ENCODE measurements around the gene CLCN7. TPM values are rescaled to one million over a fixed set of nuclear protein-coding genes. Genes with fewer than 3 reads are reported as not detected.

The CLCN7 gene
- total RNA-seq, 1 experiment from 2014 or later = 127 TPM

- Mint-ChIP-seq H3K27ac (ENCODE audit: unreplicated experiment) (peak within 1 kb of the TSS; percentile 98), H3K27me3 (ENCODE audit: insufficient read depth, unreplicated experiment) (no peaks in the 10 kb centered on the region), H3K9me3 (ENCODE audit: unreplicated experiment) (no peaks in the 10 kb centered on the region), H3K36me3 (ENCODE audit: insufficient read depth, unreplicated experiment) (peaks cover 21% of the 10 kb centered on the region), H3K4me3 (ENCODE audit: unreplicated experiment) (peak within 1 kb of the TSS; percentile 96), H3K4me1 (ENCODE audit: low read depth, unreplicated experiment) (no peaks in the 10 kb centered on the region)
- Histone ChIP-seq H3K9me3 (no peaks in the 10 kb centered on the region), H3K36me3 (ENCODE audit: control insufficient read depth, insufficient read depth, low read length) (peaks cover 3% of the 10 kb centered on the region), H3K4me1 (peaks cover 5% of the 10 kb centered on the region; the same call in 1 of the 2 replicates), H3K27me3 (replicated peaks; ENCODE audit: control insufficient read depth, insufficient read depth, low read length) (no peaks in the 10 kb centered on the region), H3K4me3 (ENCODE audit: low read depth, low read length) (peak within 1 kb of the TSS; percentile 59)
- intact Hi-C loops (cut with micrococcal nuclease; ENCODE audit: unreplicated experiment) = no loop called here
- ChIA-PET CTCF (interaction anchor here (0.6 kb wide), 1 partner anchor 404 kb away, joined by 3 read pairs; no protein-coding TSS in a partner anchor), POLR2A (interaction anchor here (0.5 to 1.9 kb wide), 3 partner anchors 72 to 1123 kb away, joined by 4 to 9 read pairs (median 5); partner anchors contain the start of genes MRPL28 and UQCC4)
- TF ChIP-seq, protein P1, sequence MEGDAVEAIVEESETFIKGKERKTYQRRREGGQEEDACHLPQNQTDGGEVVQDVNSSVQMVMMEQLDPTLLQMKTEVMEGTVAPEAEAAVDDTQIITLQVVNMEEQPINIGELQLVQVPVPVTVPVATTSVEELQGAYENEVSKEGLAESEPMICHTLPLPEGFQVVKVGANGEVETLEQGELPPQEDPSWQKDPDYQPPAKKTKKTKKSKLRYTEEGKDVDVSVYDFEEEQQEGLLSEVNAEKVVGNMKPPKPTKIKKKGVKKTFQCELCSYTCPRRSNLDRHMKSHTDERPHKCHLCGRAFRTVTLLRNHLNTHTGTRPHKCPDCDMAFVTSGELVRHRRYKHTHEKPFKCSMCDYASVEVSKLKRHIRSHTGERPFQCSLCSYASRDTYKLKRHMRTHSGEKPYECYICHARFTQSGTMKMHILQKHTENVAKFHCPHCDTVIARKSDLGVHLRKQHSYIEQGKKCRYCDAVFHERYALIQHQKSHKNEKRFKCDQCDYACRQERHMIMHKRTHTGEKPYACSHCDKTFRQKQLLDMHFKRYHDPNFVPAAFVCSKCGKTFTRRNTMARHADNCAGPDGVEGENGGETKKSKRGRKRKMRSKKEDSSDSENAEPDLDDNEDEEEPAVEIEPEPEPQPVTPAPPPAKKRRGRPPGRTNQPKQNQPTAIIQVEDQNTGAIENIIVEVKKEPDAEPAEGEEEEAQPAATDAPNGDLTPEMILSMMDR (IDR thresholded peaks at IDR 0.05; ENCODE audit: insufficient read depth in 1 of 2, low read depth in 1 of 2, low read length in 1 of 2, severe bottlenecking in 1 of 2, unreplicated experiment in 1 of 2) = no peak
- BruUV-seq (replicated peaks) = no TSS peak
- peak; percentile 85 to 88 for DNase-seq
Measured at GRCh38 chr16:1492923-1493745, 18.3 kb upstream of the CLCN7 start, which contains the start of gene TELO2. TELO2 (plus strand) TSS chr16:1493360; CDS start chr16:1494282, 922 bp downstream.

GRCh38 chr16:1492082-1492922, 17.5 kb upstream of the CLCN7 start:
- Histone ChIP-seq H3K4me3 (ENCODE audit: low read depth, low read length) (peak overlapping the region; percentile 59), H3K36me3 (ENCODE audit: control insufficient read depth, insufficient read depth, low read length) (peaks cover 3% of the 10 kb centered on the region), H3K27me3 (replicated peaks; ENCODE audit: control insufficient read depth, insufficient read depth, low read length) (no peaks in the 10 kb centered on the region), H3K9me3 (no peaks in the 10 kb centered on the region), H3K4me1 (peaks cover 5% of the 10 kb centered on the region; the same call in 1 of the 2 replicates)
- CTCF ChIA-PET = interaction anchor here (0.6 kb wide), 1 partner anchor 150 kb away, joined by 12 read pairs; no protein-coding TSS in a partner anchor
- intact Hi-C loops (cut with micrococcal nuclease; ENCODE audit: unreplicated experiment) = no loop called here
- no peaks in the 10 kb centered on the region for H3K4me1 Mint-ChIP-seq (ENCODE audit: low read depth, unreplicated experiment)
- peaks cover 18% of the 10 kb centered on the region for H3K36me3 Mint-ChIP-seq (ENCODE audit: insufficient read depth, unreplicated experiment)
- TSS peak; percentile 99 for BruUV-seq (replicated peaks)
- TF ChIP-seq, protein P1 (IDR thresholded peaks at IDR 0.05; ENCODE audit: insufficient read depth in 1 of 2, low read depth in 1 of 2, low read length in 1 of 2, severe bottlenecking in 1 of 2, unreplicated experiment in 1 of 2) = no peak
- H3K27me3 Mint-ChIP-seq (ENCODE audit: insufficient read depth, unreplicated experiment) = no peaks in the 10 kb centered on the region
- no peaks in the 10 kb centered on the region for H3K9me3 Mint-ChIP-seq (ENCODE audit: unreplicated experiment)
- no peak for DNase-seq
- peak overlapping the region; percentile 98 for H3K27ac Mint-ChIP-seq (ENCODE audit: unreplicated experiment)
- peak overlapping the region; percentile 96 for H3K4me3 Mint-ChIP-seq (ENCODE audit: unreplicated experiment)
- POLR2A ChIA-PET = interaction anchor here (0.5 to 1.9 kb wide), 3 partner anchors 72 to 1122 kb away, joined by 4 to 9 read pairs (median 5); partner anchors contain the start of genes MRPL28 and UQCC4

GRCh38 chr16:1491327-1491726, 16.5 kb upstream of the CLCN7 start:
- BruUV-seq (replicated peaks) = no TSS peak
- Mint-ChIP-seq H3K27me3 (ENCODE audit: insufficient read depth, unreplicated experiment) (no peaks in the 10 kb centered on the region), H3K36me3 (ENCODE audit: insufficient read depth, unreplicated experiment) (peaks cover 18% of the 10 kb centered on the region), H3K27ac (ENCODE audit: unreplicated experiment) (no peak overlapping the region), H3K4me3 (ENCODE audit: unreplicated experiment) (no peak overlapping the region), H3K4me1 (ENCODE audit: low read depth, unreplicated experiment) (no peaks in the 10 kb centered on the region), H3K9me3 (ENCODE audit: unreplicated experiment) (no peaks in the 10 kb centered on the region)
- Histone ChIP-seq H3K9me3 (no peaks in the 10 kb centered on the region), H3K36me3 (ENCODE audit: control insufficient read depth, insufficient read depth, low read length) (peaks cover 3% of the 10 kb centered on the region), H3K27me3 (replicated peaks; ENCODE audit: control insufficient read depth, insufficient read depth, low read length) (no peaks in the 10 kb centered on the region), H3K4me3 (ENCODE audit: low read depth, low read length) (no peak overlapping the region), H3K4me1 (peaks cover 5% of the 10 kb centered on the region; the same call in 1 of the 2 replicates)
- POLR2A ChIA-PET = no interaction called here
- CTCF ChIA-PET = no interaction called here
- TF ChIP-seq, protein P1 (IDR thresholded peaks at IDR 0.05; ENCODE audit: insufficient read depth in 1 of 2, low read depth in 1 of 2, low read length in 1 of 2, severe bottlenecking in 1 of 2, unreplicated experiment in 1 of 2) = no peak
- DNase-seq = no peak
- intact Hi-C loops (cut with micrococcal nuclease; ENCODE audit: unreplicated experiment) = no loop called here
